ENCODE measurements around the gene RASSF8. TPM values are rescaled to one million over a fixed set of nuclear protein-coding genes. Genes with fewer than 3 reads are reported as not detected.

The RASSF8 gene
- total RNA-seq, 2 donors from 2014 or later, result 47.9 to 86.6 TPM

DNA sequence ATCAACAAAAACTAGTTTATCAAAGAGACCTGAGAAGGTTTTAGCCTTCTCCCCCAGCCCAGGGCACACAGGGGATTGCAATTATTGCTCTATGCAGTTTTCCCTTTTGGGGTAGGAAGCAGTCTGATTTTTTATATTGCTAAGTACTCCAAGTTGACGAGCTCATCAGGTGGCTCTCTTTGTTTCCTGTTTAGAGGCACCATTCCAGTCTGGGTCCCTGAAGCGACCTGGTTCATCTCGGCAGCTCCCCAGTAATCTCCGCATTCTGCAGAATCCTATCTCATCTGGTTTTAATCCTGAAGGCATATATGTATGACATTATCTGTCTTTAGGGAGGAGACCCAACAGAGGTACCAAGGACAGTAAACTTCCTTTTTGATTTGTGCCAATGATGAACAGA, 110.0 kb downstream of the RASSF8 start:
- Histone ChIP-seq H3K27me3 (replicated peaks; ENCODE audit: insufficient read depth) (no peaks in the 10 kb centered on the region), H3K27ac (no peak overlapping the region), H3K4me1 (ENCODE audit: control insufficient read depth in 1 of 2, low read depth in 2 of 2) (no peaks in the 10 kb centered on the region), H3K36me3 (peaks cover 2% of the 10 kb centered on the region), H3K4me3 (no peak overlapping the region), H3K9me3 (no peaks in the 10 kb centered on the region)
- DNase-seq (ENCODE audit: low spot score) (no peak), ATAC-seq (ENCODE audit: insufficient number of reproducible peaks, low FRiP score, low read depth) (no peak)
- TF ChIP-seq, protein P1, sequence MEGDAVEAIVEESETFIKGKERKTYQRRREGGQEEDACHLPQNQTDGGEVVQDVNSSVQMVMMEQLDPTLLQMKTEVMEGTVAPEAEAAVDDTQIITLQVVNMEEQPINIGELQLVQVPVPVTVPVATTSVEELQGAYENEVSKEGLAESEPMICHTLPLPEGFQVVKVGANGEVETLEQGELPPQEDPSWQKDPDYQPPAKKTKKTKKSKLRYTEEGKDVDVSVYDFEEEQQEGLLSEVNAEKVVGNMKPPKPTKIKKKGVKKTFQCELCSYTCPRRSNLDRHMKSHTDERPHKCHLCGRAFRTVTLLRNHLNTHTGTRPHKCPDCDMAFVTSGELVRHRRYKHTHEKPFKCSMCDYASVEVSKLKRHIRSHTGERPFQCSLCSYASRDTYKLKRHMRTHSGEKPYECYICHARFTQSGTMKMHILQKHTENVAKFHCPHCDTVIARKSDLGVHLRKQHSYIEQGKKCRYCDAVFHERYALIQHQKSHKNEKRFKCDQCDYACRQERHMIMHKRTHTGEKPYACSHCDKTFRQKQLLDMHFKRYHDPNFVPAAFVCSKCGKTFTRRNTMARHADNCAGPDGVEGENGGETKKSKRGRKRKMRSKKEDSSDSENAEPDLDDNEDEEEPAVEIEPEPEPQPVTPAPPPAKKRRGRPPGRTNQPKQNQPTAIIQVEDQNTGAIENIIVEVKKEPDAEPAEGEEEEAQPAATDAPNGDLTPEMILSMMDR (IDR thresholded peaks at IDR 0.05), result no peak

DNA sequence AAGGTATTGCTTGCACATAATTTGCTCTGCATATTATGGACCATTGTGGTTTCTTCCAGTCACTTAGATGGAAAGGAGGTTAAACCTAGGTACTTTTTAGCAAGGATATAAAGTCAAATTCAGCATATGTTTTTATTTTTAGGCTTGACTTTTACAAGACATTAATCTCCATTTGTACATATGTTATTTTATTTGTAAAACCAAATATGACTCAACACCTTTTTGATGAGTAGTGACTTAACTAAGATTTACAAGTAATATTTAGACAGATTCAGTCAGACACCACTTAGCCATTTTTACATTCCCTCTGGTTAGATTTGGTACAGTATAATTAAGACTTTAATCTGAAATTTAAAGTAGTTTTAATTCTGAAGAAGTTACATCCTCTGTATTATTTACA, 111.3 kb downstream of the RASSF8 start:
- H3K27me3 ChIP-seq (replicated peaks; ENCODE audit: insufficient read depth), result no peaks in the 10 kb centered on the region
- H3K9me3 ChIP-seq, result no peaks in the 10 kb centered on the region
- ATAC-seq (ENCODE audit: insufficient number of reproducible peaks, low FRiP score, low read depth) (no peak), DNase-seq (ENCODE audit: low spot score) (no peak)
- no peak overlapping the region for H3K4me3 ChIP-seq
- no peak overlapping the region for H3K27ac ChIP-seq
- TF ChIP-seq, protein P1 (IDR thresholded peaks at IDR 0.05), result no peak
- H3K36me3 ChIP-seq, result peaks cover 2% of the 10 kb centered on the region
- no peaks in the 10 kb centered on the region for H3K4me1 ChIP-seq (ENCODE audit: control insufficient read depth in 1 of 2, low read depth in 2 of 2)

DNA sequence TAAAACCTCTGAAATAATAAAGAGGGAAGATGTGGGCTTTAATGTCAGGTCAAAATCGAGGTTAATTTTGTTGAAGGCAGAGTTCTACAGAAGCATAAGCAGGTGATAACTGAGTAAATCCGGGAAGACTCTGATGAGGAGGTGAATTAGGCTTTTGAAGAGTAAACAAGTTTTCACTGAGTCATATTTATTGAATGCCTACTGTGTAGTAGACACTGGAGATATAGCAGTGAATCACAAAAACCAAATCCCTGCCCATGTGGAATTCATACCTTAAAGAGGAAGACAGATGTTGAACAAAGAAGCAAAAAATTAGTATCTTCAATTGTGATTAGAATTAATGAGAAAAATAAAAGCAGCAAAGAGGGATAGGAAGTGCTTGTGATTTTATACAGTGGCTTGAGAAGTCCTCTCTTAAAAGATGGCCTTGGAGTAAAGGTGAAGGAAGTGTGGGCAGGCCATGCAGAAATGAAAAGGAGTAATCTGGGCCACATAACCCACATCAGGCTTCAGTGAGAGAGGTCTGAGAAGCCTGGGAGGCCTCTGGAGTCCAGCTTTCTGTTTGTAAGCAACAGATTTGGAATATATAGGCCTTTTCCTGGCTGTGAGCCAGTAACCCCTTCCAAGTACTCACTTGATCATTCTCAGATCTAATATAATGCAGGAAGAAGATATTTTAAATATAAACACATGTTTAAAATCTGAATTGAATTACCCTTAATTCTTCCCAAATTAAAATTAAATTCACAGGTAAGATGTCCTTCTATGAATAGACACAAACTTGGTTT, 119.6 kb downstream of the RASSF8 start:
- Histone ChIP-seq H3K4me3 (no peak overlapping the region), H3K4me1 (ENCODE audit: control insufficient read depth in 1 of 2, low read depth in 2 of 2) (no peaks in the 10 kb centered on the region), H3K27me3 (replicated peaks; ENCODE audit: insufficient read depth) (no peaks in the 10 kb centered on the region), H3K9me3 (no peaks in the 10 kb centered on the region), H3K36me3 (no peaks in the 10 kb centered on the region), H3K27ac (no peak overlapping the region)
- ATAC-seq (ENCODE audit: insufficient number of reproducible peaks, low FRiP score, low read depth) (no peak), DNase-seq (ENCODE audit: low spot score) (no peak)
- TF ChIP-seq, protein P1 (IDR thresholded peaks at IDR 0.05), result no peak

DNA sequence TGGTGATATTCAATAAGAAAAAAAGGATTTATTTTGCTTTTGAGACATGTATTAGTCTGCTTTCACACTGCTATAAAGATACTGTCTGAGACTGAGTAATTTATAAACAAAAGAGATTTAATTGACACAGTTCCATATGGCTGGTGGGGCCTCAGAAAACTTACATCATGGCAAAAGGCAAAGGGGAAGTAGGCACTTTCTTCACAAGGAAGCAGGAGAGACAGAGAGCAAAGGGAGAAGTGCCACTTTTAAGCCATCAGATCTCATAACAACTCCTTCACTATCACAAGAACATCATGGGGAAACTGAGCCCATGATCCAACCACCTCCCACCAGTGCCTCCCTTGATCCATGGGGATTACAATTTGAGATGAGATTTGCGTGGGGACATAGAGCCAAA, 122.4 kb downstream of the RASSF8 start:
- Histone ChIP-seq H3K27me3 (replicated peaks; ENCODE audit: insufficient read depth) (no peaks in the 10 kb centered on the region), H3K4me3 (no peak overlapping the region), H3K4me1 (ENCODE audit: control insufficient read depth in 1 of 2, low read depth in 2 of 2) (no peaks in the 10 kb centered on the region), H3K36me3 (no peaks in the 10 kb centered on the region), H3K9me3 (no peaks in the 10 kb centered on the region), H3K27ac (no peak overlapping the region)
- DNase-seq (ENCODE audit: low spot score), result no peak
- no peak for ATAC-seq (ENCODE audit: insufficient number of reproducible peaks, low FRiP score, low read depth)
- TF ChIP-seq, protein P1 (IDR thresholded peaks at IDR 0.05), result no peak

DNA sequence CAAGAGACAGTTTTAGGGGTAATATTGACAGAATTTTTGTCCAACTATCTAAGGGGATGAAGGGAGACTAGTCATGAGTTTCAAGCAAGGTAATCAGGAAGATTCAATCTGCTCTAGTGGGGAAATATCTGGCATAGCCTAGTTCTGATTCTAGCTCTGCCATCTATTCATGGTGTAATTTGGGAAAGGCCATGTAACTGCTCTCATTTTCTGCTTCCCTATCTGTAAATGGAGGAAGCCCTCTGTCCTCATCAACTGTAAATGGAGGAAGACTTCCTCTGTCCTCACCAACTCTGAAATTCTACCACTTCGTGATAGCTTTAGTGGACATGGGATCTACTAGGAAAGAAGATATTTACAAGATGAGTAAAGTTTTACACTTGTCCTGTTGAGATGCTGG, 128.5 kb downstream of the RASSF8 start:
- Histone ChIP-seq H3K27ac (no peak overlapping the region), H3K36me3 (no peaks in the 10 kb centered on the region), H3K9me3 (no peaks in the 10 kb centered on the region), H3K4me1 (ENCODE audit: control insufficient read depth in 1 of 2, low read depth in 2 of 2) (no peaks in the 10 kb centered on the region), H3K27me3 (replicated peaks; ENCODE audit: insufficient read depth) (no peaks in the 10 kb centered on the region), H3K4me3 (no peak overlapping the region)
- TF ChIP-seq, protein P1 (IDR thresholded peaks at IDR 0.05), result no peak
- DNase-seq (ENCODE audit: low spot score) (no peak), ATAC-seq (ENCODE audit: insufficient number of reproducible peaks, low FRiP score, low read depth) (no peak)

Data from thoracic aorta (tissue), 2 donors.